ENCODE data around the gene PKD2L1.
"Not testable (repeated sequence)": the region's sequence is repeated elsewhere in the genome, so short reads cannot be mapped to it uniquely, and the experiment has no call there.

GRCh38 chr10:100374677-100375353 lies 44.8 kb upstream of the PKD2L1 start:
- not testable (repeated sequence) for TF ChIP-seq CTCF (conservative IDR thresholded peaks at IDR 0.05; ENCODE audit: low read length); EZH2phosphoT487 (IDR thresholded peaks at IDR 0.05; ENCODE audit: borderline replicate concordance, low read depth, low read length)
